Measurements from ENCODE around the gene ZBP1.

ZBP1 gene

GRCh38 chr20:57656821-57657534 lies 36.8 kb upstream of the ZBP1 start:
- no peak overlapping the region for H3K9ac ChIP-seq (ENCODE audit: low read length)
- H3K27me3 ChIP-seq (ENCODE audit: low read depth, low read length), result peaks cover 61% of the 10 kb centered on the region
- no peak for TF ChIP-seq EZH2phosphoT487 (IDR thresholded peaks at IDR 0.05; ENCODE audit: low read depth)
- TF ChIP-seq, protein P1, sequence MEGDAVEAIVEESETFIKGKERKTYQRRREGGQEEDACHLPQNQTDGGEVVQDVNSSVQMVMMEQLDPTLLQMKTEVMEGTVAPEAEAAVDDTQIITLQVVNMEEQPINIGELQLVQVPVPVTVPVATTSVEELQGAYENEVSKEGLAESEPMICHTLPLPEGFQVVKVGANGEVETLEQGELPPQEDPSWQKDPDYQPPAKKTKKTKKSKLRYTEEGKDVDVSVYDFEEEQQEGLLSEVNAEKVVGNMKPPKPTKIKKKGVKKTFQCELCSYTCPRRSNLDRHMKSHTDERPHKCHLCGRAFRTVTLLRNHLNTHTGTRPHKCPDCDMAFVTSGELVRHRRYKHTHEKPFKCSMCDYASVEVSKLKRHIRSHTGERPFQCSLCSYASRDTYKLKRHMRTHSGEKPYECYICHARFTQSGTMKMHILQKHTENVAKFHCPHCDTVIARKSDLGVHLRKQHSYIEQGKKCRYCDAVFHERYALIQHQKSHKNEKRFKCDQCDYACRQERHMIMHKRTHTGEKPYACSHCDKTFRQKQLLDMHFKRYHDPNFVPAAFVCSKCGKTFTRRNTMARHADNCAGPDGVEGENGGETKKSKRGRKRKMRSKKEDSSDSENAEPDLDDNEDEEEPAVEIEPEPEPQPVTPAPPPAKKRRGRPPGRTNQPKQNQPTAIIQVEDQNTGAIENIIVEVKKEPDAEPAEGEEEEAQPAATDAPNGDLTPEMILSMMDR (IDR thresholded peaks at IDR 0.05; ENCODE audit: low read depth, low read length), result no peak
- no peak overlapping the region for H3K4me3 ChIP-seq (ENCODE audit: low read length)
- H3K36me3 ChIP-seq (replicated peaks; ENCODE audit: low read depth, low read length), result no peaks in the 10 kb centered on the region
- H3K27ac ChIP-seq (ENCODE audit: low read length), result no peak overlapping the region
- no peaks in the 10 kb centered on the region for H3K79me2 ChIP-seq (ENCODE audit: low read length)
- no peak overlapping the region for H2AFZ ChIP-seq (ENCODE audit: low read depth, low read length)
- H3K4me2 ChIP-seq (ENCODE audit: low read length), result no peak overlapping the region
- no peaks in the 10 kb centered on the region for H3K9me3 ChIP-seq (ENCODE audit: insufficient read depth, low read length)
- peaks cover 12% of the 10 kb centered on the region for H3K4me1 ChIP-seq (ENCODE audit: low read length)
- H4K20me1 ChIP-seq (ENCODE audit: insufficient read depth, low read length), result no peaks in the 10 kb centered on the region

GRCh38 chr20:57656252-57656820 lies 36.1 kb upstream of the ZBP1 start:
- Histone ChIP-seq H3K4me3 (ENCODE audit: low read length) (no peak overlapping the region), H3K4me1 (ENCODE audit: low read length) (peaks cover 12% of the 10 kb centered on the region), H3K9ac (ENCODE audit: low read length) (no peak overlapping the region), H3K27me3 (ENCODE audit: low read depth, low read length) (peaks cover 61% of the 10 kb centered on the region), H3K36me3 (replicated peaks; ENCODE audit: low read depth, low read length) (no peaks in the 10 kb centered on the region), H2AFZ (ENCODE audit: low read depth, low read length) (no peak overlapping the region), H3K4me2 (ENCODE audit: low read length) (no peak overlapping the region), H3K9me3 (ENCODE audit: insufficient read depth, low read length) (no peaks in the 10 kb centered on the region), H3K79me2 (ENCODE audit: low read length) (no peaks in the 10 kb centered on the region), H4K20me1 (ENCODE audit: insufficient read depth, low read length) (no peaks in the 10 kb centered on the region), H3K27ac (ENCODE audit: low read length) (no peak overlapping the region)
- TF ChIP-seq, protein P1 (IDR thresholded peaks at IDR 0.05; ENCODE audit: low read depth, low read length), result no peak
- no peak for TF ChIP-seq EZH2phosphoT487 (IDR thresholded peaks at IDR 0.05; ENCODE audit: low read depth)

- Histone ChIP-seq H3K4me3 (ENCODE audit: low read length) (no peak overlapping the region), H3K9me3 (ENCODE audit: insufficient read depth, low read length) (no peaks in the 10 kb centered on the region), H3K4me2 (ENCODE audit: low read length) (no peak overlapping the region), H3K4me1 (ENCODE audit: low read length) (peaks cover 12% of the 10 kb centered on the region), H3K9ac (ENCODE audit: low read length) (no peak overlapping the region), H2AFZ (ENCODE audit: low read depth, low read length) (no peak overlapping the region), H3K79me2 (ENCODE audit: low read length) (no peaks in the 10 kb centered on the region), H4K20me1 (ENCODE audit: insufficient read depth, low read length) (no peaks in the 10 kb centered on the region), H3K36me3 (replicated peaks; ENCODE audit: low read depth, low read length) (no peaks in the 10 kb centered on the region), H3K27ac (ENCODE audit: low read length) (no peak overlapping the region), H3K27me3 (ENCODE audit: low read depth, low read length) (peaks cover 63% of the 10 kb centered on the region)
- TF ChIP-seq EZH2phosphoT487 (IDR thresholded peaks at IDR 0.05; ENCODE audit: low read depth), result no peak
- TF ChIP-seq, protein P1 (IDR thresholded peaks at IDR 0.05; ENCODE audit: low read depth, low read length), result no peak
Observed at GRCh38 chr20:57655809-57656155, 35.6 kb upstream of the ZBP1 start.

GRCh38 chr20:57654998-57655808 lies 35.0 kb upstream of the ZBP1 start:
- Histone ChIP-seq H3K4me3 (ENCODE audit: low read length) (no peak overlapping the region), H3K27me3 (ENCODE audit: low read depth, low read length) (peaks cover 66% of the 10 kb centered on the region), H3K9me3 (ENCODE audit: insufficient read depth, low read length) (no peaks in the 10 kb centered on the region), H3K36me3 (replicated peaks; ENCODE audit: low read depth, low read length) (no peaks in the 10 kb centered on the region), H3K4me2 (ENCODE audit: low read length) (no peak overlapping the region), H3K4me1 (ENCODE audit: low read length) (peaks cover 12% of the 10 kb centered on the region), H3K79me2 (ENCODE audit: low read length) (no peaks in the 10 kb centered on the region), H4K20me1 (ENCODE audit: insufficient read depth, low read length) (no peaks in the 10 kb centered on the region), H3K27ac (ENCODE audit: low read length) (no peak overlapping the region), H3K9ac (ENCODE audit: low read length) (no peak overlapping the region), H2AFZ (ENCODE audit: low read depth, low read length) (no peak overlapping the region)
- TF ChIP-seq, protein P1 (IDR thresholded peaks at IDR 0.05; ENCODE audit: low read depth, low read length), result no peak
- no peak for TF ChIP-seq EZH2phosphoT487 (IDR thresholded peaks at IDR 0.05; ENCODE audit: low read depth)
